Astrocyte of the hippocampus (primary cell): ENCODE data around the gene DLG2.

Source experiments
- DNase-seq: peaks from one replicate; pipeline ENCODE4 v3.0.0; 2011; ENCODE audit warnings: low read depth, low spot score

The DLG2 gene

DNA sequence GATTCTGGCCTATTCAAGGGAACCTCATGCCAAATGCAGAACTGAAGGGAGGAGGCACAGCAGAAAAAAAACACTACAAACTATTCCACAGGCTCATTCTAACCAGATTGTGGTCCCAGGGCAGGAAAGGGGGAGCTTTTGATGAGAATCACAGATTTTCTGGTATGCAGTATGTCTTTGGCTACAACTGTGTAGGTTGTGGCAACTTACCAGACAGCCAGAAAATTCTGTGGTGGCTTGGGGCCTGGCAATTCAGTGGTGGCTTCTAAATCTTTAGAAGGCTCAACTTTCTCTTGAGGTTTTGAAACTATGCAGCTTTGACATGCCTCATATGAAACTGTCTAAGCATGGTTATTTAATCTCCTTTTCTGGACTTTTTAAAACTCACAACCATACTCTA is 1490.2 kb downstream of the DLG2 start:
- DNase-seq = peak; percentile 91

DNA sequence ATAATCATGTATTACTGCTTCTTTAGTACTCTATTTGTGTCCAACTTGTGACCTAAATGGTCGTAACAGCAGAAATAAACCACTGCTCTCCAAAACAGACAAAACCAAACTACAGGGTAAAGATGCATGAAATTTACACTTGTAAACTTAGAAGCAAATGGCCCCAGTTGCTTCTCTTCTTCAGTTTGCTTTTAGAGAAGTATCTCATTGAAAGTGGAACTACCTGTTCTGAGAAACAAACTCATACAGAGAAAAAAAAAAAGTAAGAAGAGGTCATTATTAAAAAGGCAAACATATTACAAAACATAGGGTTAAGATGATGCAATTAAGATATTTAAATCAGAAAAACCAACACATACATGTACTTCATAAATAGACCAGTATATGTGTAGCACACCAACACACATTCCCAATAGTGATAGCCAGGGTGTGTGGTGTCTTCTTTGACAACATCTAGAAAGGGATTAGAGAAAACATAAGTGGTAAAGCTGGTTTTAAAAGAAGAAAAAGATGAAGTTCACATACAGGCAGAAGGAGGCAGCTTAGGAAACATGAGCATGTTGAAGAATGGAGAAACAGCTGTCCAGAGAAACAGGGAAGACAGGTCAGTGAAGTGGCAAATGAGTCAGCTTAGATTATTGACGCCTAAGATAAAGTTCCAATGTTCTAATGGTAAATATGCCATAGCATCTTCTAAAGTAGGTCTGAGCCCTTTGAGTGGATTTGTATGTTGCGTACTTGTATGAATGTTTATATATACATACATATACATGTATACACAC is 1496.3 kb downstream of the DLG2 start:
- no peak for DNase-seq

DNA sequence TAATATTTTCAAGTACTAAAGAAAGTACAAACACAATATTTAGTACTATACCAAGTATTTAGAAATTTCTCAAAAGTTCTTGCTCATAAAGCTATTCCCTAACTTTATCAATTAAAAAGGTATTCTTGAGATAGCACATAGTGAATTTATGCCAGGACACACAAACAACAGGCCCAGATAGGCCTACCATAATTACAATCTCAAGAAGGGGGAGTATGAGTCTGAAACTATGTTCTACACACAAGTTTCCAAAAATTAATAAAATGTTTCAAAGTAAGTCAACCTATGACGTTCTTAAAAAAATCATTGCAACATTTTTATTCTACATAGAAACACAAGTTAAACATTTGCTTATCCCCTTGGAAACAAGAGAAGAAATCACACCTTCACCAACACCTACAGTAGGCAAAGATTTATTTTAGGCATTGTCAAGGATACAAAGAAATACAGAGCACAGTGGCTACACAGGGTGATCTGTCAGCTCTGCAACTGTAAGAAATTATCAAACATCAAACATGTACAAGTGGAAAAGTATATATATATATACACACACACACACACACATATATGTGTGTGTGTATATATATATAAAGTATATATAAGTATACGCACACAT is 1497.1 kb downstream of the DLG2 start:
- no peak for DNase-seq

DNA sequence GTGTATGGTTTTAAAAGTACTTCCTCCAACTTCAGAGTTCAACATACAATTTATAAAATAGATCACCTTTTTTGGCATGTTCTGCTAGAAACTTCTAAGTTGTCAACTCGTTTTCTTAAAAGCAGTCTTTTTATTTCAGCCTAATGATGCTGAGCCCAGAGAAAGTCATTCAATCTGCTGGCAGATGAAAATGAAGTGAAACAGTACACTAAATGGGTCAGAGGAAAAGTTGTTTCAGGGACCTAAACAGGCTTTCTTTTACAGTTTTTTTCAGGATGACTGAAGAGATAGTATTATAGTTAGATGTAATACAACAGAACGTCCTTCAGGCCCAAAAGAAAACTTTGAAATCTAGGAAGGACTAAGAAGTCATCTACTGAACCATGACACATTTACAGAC is 1498.3 kb downstream of the DLG2 start:
- no peak for DNase-seq

DNA sequence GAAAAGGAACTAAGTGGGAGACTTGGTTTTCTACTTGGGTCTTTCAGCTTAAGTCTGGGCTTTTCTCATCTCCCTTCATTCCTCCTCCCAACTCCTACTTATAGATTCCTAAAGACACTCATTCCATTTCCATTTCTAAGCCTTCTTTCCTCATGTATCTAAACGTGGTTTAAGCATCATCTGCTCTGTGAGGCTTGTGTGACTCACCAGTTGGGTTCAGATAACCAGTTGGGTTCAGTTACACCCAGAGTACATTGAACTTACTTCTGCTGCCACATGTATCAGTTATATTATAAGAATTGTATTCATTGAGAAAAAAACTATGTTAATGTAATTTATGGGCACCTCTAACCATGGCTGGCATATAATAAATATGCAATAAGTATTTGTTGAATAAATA is 1509.8 kb downstream of the DLG2 start:
- peak; percentile 14 for DNase-seq

DNA sequence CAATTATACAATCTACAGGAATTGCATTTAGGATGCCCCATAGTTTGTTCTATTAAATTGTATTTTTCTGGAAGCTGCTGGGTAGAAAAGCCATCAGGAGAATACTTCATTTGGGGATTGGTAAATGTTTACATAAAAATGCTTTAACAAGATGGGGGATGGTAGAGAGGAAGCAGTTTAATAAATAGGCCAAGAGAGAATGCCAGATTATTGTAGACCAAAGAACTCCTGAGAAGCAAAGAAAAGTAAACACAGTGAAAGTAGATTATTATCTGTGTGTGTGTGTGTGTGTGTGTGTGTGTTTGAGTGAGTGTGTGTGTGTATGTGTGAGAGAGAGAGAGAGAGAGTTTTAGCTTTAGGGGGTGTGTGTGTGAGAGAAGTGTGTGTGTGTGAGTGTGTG is 1520.6 kb downstream of the DLG2 start:
- no peak for DNase-seq

DNA sequence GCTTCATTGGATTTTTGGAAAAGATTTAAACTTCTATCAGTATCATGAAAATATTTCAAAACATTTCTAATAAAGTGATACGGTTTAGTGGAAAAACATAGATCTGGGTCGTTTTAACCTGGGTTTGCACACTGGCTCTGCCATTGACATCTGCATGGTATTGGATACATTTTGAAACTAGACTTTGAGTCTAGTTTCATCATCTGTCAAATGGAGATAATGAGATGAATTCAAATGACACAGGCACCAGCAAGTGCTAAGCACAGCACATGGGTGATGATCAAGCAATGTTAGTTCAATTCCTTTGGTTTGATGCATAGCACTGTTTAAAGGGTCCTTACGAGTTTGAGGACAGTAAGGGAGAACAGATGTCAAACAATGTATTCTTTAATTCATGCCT is 1522.0 kb downstream of the DLG2 start:
- no peak for DNase-seq

DNA sequence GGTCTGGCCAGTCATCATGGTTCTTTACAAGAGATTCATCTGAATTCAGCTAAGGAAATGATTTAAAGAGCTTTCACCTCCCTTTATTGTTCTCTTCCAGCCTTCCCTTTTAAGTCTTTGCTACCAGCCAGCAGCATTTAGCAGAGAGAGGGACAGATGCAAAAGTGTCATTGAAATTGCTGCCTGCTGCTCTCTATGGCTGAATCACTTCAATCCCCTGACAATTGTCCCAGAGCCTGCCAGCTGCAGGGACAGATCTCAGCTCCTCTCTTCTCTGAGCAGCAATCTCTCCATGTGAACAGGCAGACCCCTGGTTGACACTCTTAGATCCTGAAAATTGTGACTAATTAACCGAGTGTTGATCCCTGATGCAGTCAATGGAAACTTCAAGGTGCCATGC is 1524.0 kb downstream of the DLG2 start:
- no peak for DNase-seq

DNA sequence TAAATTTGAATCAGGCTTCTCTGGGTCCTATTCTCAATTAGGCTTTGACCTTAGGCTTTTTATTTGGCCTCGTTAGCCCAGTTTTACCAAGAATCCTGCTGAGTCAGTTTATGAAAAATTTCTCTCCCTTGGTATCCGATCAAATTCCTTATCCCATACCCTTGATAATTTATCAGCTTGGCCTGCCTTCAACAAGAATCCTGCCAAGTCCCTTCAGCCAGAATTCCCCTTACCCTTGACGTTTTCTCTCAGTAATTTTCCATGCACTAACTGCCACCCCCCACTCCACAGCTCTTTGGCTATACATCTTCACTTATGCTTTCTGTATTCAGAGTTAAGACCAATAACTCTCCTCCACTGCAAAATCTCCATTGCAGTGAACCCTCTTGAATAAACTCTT is 1530.0 kb downstream of the DLG2 start:
- DNase-seq = peak; percentile 28

DNA sequence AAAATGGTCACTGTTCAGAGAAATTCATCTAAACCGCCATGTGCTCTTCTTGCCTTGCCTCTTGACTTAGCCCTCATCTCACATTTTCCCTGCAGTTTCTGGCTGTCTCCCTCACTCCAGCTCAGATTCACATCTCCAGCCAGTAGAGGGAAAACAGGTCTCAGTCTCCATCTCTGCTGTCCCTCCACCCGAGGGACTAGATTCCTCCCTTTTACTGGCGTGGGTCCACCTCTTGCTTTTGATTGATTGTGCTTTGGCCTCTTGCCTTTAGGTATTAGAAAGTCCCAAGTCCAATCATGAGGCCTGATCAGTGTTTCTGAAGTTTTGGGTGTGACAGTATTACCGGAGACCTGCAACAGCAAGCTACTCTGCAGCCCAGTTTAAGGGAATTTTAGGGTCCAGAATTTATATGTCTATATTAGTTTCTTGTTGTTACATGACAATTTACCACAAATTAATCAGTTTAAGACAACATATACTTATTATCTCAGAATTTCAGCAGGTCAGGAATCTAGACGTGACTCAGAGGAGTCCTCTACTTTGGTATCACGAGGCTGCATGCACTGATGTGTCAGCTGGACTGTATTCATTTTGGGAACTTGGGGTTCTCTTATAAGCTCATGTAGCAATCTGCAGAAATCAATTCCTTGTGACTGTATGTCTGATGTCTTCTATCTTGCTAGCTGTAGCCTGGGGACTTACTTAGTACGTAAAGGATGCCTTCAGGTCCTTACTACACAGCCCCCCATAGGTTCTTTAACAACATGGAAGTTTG is 1535.7 kb downstream of the DLG2 start:
- DNase-seq = no peak

DNA sequence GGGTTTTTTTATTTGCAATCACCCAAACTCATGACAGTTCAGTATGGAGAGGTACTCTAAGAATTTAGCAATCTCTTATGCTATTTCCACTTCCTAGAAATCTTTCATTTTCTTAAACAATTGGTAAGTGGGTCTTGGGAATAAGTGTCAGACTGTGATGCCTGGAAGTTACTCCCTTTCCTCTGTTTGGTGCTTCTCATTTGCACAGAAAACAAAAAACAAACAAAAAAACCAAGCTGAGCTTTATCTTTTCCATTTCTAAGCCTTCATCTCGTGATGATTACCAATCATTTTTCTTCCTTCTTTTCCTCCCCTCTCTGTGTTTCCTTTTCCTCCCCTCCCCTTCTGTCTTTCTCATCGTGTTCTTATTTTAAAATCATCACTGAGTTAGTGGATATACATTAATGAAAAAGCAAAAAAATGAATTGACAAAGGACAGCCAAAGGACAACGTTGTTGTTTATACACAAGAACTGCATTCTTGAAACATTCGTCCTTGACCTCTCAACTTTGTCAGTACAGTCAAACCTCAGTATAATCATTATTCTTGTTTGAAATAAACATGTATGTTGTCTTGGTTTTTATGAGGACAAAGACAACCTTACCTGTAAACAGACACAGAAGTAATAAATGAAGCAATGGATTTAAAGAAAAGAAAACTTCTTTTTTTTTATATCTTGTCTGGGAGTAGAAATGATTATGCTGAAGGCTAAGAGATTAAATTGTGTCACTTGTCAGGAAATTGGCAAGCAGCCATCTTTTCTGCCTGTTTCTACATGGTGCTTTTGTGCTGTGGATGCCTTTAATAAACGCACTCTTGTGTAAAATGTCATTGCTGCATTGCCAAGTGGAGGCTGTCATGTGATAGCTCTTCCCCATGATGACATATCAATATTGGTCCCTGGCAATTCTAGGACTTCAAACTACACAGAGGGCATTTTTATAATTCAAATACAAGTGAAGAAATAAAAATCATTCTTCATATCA is 1537.8 kb downstream of the DLG2 start:
- peak; percentile 35 for DNase-seq

DNA sequence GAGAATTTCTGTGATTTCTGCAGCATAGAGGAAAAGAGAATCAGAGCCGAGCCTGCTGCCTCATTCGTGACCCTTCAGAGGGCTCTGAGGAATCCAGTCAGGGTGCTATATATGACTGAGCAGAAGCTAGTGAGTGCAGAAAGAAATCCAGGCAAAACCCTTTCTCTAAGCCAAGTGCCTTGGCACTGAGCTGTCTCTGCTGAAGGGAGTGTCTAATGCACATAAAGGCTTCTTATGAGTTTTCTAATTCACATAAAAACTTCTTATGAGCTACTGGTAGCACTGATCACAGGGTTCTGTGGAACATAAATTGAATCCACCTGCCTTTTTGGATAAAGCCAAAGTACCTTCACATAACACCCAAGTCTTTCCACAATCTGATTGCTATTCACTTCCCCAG is 1555.3 kb downstream of the DLG2 start:
- DNase-seq = no peak

DNA sequence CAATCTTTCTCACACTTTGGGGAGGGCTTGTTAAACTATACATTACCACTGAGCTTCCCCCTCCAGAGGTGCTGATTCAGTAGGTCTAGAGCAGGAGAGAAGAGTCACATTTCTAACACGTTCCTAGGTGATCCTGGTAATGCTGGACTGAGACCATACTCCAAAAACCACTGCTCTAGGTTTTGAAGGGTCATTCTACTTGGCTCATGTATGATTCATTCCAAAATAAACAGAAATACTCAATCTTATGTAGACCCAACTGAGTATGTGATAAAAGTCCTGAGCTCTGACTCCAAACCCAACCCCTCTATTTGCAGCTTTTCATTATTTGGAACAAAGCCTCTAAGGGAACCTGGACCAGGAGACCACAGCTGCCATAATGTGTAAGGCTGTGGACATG is 1558.1 kb downstream of the DLG2 start:
- DNase-seq = no peak

DNA sequence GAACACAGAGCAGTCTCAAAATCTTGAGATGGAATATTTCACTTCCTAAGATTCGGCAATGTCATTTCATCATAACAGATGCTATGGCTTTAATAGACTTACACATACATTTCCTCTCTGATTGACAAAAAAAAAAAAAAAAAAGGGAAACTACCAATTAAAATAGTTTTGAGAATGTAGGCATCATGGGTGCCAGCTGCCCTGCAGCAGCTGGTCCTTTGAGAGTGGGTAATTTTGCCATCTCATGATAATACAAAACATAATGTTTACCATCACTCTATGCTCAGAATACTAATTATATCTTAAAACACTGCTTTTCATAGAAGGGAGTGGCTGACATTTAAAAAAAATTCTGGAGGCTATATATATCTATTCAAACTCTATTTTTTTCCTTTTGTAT is 1565.4 kb downstream of the DLG2 start:
- DNase-seq = no peak

DNA sequence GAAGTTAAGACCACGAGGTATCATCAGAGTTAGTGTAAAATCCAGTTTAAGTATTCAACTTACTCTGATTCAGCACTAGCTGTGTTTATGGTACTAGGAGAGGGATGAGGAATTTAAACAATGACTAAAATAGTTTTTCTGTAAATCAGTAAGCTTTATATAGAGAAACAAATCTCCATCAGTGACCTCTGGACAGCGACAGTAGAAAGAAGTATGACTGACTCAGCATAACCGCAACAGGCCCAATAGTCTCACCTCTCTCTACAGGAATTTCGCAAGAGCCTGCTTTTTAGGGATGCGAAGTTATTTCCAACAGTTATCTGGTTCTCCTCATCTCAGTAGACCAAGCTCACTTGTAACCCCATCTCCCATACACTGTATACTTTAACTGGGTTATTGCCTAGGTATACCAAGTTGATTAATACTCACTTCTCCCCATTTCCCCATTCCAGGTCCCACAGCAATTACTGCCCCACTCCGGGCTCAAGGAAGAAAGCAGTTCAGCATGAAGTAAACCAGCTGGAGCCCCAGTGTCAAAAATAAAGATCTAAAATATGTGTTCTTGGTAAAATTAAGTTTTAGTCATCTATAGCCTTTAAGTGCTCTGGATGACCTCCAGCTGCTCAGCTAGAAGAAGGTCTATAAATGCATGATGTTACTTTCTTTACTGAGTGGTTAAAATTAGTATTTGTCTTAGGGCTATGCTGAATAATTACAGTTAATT is 1570.3 kb downstream of the DLG2 start:
- peak; percentile 4 for DNase-seq

DNA sequence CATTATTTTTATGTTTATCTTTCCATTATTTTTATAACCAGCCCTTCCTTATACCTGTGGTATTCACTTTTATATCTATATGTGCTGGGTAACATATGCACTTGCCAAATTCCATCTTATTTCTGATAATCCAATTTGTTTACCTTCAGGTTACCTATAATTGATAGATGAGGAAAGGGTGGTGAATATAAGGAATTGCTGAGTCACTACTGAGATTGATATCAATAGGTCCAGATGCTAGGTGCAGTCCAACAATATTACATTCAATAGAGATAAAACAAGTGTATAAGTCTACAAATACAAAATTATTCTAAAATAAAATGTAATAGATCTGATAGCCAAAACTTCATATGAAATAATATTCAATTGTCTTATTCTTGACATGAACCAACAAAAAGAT is 1582.0 kb downstream of the DLG2 start:
- DNase-seq = no peak

DNA sequence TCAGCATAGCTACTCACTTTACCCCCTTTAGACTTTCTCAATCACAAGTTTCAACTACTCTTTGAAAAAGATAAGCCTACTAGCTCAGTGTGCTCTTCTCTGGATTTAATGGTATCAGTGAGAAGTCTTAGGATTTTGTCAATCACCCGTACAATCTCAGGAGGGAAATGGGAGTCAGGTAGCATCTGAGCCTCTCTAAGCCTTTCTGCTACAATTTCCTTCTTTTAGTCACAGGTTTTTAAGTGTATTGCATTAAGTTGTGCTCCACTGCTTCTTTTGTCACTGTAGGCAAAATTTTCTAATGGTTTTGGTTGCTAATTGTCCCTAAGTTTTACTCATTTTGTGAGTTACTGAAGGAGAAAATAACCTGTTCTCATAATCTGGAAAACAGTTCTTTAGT is 1582.4 kb downstream of the DLG2 start:
- no peak for DNase-seq

DNA sequence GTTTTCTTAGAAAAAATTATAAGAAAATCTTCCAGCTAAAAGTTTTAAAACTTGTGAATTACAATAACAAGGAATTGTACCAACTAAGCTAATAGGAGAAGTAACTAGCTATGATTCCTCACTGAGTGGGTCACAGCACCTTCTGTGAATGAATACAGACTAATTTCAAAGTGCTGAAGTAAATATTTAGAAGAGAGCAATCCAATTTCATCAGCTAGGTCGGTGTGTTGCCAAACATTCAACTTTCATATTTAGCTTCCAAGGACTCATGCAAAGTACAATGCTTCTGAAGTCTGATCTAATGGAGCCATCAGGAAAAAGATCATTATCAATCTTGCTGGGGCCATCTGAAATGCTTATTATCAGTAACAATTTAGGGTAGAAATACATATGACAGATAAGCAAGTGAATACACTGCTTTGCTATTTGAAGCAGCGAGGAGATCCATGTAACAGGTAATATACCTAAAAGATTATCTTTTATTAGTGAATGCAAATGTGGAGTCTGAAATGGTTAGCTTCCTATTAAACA is 1590.4 kb downstream of the DLG2 start:
- DNase-seq = no peak

DNA sequence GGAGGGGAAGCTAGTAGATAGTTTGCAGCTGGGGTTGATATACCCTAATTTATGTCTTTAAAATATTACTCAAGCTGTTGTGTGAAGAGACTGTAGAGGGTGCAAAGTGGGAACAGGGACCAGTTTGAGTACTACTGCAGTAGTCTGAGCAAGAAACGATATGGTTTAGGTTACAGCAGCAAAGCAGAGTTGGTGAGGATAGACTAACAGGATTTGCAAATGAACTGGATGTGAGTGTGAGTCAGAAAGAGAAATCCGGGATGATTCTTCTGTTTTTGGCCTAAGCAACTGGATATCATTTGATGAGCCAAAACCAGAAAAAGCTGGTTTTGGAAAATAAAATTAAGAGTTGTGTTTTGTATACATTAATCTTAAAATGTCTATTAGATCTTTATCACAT is 1591.5 kb downstream of the DLG2 start:
- no peak for DNase-seq

DNA sequence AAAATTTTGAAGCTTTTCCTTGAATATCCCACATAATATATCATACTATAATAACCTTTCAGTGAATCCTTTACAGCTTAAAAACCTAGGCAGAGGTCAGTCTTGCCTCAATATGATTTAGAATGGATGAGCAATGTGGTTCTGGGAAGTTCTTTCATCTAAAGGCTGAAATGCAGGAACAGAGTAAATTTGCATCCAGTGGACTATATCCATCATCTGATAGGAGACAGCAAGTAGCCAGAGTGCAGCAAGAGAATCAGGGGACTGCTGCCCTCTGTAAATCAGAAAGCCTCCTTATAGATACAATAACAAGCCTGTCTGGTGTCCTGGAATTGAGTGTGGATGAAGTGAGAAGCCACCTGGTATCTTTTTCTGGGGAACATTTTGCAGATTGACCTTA is 1592.7 kb downstream of the DLG2 start:
- no peak for DNase-seq

DNA sequence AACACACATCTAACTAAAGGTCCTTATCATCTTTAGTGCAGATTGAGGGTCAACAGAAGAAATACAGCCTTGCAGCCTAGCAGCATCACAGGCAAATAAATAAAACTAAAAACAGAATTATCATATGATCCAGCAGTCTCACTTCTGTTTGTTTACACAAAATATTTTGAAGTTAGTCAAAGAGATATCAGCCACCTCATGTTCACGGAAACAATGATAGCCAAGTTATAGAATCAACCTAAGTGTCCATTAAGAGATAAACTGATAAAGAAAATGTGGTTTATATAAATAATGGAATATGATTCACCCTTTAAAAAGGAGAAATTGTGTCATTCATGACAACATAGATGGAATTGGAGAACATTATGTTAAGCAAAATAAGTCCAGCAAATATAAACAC is 1602.9 kb downstream of the DLG2 start:
- DNase-seq = no peak
